ENCODE data around the gene RHCG.

The RHCG gene

DNA sequence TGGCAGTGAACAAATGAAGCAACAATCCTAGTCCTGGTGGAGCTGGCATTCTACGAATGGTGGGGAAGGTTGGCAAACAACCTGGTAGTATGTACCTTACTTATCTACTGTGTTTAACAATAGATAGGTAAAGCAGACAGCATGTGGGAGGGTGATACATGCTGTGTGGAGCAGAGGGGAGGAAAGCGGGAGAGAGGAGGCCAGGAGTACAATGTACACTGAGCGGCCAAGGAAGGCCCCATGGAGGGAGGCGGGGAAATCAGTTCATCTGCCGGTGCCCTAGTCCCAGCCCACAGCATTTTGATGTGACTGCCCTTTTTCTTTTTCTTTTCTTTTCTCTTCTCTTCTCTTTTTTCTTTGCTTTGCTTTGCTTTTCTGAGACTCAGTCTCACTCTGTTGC is 5.3 kb upstream of the RHCG start:
- in situ Hi-C loops (cut with HindIII; ENCODE audit: low pct_ligation_motif_present, low sequenced_read_pairs), result no loop called here
- no peak for DNase-seq
- Histone ChIP-seq H3K27ac (no peak overlapping the region), H3K4me3 (ENCODE audit: low read depth, low read length) (no peak overlapping the region), H3K36me3 (replicated peaks) (no peaks in the 10 kb centered on the region), H3K27me3 (replicated peaks) (no peaks in the 10 kb centered on the region)
- TF ChIP-seq, protein P1, sequence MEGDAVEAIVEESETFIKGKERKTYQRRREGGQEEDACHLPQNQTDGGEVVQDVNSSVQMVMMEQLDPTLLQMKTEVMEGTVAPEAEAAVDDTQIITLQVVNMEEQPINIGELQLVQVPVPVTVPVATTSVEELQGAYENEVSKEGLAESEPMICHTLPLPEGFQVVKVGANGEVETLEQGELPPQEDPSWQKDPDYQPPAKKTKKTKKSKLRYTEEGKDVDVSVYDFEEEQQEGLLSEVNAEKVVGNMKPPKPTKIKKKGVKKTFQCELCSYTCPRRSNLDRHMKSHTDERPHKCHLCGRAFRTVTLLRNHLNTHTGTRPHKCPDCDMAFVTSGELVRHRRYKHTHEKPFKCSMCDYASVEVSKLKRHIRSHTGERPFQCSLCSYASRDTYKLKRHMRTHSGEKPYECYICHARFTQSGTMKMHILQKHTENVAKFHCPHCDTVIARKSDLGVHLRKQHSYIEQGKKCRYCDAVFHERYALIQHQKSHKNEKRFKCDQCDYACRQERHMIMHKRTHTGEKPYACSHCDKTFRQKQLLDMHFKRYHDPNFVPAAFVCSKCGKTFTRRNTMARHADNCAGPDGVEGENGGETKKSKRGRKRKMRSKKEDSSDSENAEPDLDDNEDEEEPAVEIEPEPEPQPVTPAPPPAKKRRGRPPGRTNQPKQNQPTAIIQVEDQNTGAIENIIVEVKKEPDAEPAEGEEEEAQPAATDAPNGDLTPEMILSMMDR (IDR thresholded peaks at IDR 0.05; ENCODE audit: low read depth, low read length, missing control alignments), result no peak

DNA sequence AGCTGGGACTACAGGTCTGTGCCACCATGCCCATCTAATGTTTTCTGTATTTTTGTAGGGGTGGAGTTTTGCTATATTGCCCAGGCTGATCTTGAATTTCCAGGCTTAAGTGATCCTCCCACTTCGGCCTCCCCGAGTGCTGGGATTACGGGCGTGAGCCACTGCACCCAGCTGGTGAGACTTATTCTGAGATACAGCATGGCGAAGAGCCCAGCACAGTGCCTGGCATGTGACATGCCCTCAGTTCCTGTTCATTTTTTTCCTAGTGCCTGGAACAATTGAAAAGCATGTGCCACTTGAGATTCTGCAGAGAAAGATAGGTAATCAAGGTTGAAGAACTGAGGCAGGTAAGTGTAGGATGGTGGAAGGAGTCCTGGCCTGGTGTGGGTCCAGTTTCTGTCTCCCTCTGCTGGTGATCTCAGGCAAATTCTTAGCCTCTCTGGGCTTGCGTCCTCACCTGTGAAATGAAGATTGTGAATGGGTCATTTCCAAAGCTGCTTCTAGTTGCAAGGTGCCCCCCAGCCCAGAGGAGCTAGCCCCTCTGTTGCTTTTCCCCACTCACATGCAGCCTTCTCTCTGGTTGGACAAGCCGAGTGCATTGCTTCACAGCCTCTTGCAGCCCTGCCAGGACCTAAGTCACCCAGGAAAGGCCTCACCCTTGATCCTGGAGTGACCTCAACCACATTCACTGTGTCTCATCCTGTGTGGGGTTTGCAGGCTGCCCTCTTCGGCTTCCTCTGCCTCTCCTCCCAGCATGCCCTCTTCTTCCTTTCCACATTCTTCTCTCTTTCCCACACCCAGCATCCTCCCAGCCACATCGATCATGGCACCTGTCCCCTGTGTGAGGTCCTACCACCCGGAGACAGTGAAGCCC is 4.3 kb upstream of the RHCG start:
- no peak overlapping the region for H3K27ac ChIP-seq
- no peaks in the 10 kb centered on the region for H3K36me3 ChIP-seq (replicated peaks)
- in situ Hi-C loops (cut with HindIII; ENCODE audit: low pct_ligation_motif_present, low sequenced_read_pairs), result no loop called here
- peaks cover 7% of the 10 kb centered on the region for H3K27me3 ChIP-seq (replicated peaks)
- no peak for DNase-seq
- no peak overlapping the region for H3K4me3 ChIP-seq (ENCODE audit: low read depth, low read length)
- TF ChIP-seq, protein P1 (IDR thresholded peaks at IDR 0.05; ENCODE audit: low read depth, low read length, missing control alignments), result peak; percentile 65

DNA sequence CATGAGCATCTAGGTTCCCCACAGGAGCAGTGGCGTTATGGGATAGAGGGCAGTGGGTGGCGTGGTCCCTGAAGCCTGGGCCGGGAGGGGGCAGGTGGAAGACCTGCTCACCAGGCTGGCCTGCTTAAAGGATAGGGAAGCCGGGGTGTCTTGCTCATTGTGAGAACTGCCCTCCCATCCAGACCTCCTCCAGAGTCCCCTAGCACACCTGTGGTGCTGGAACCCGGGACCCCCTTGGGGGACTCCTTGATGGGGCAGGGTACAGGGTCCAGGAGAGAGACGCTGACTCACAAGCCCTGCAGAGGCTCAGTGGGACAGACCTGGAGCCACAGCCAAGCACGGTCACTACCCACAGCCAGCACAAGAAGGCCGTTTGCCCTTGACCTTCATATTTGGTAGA is 2.8 kb upstream of the RHCG start:
- TF ChIP-seq, protein P1 (IDR thresholded peaks at IDR 0.05; ENCODE audit: low read depth, low read length, missing control alignments), result no peak
- Histone ChIP-seq H3K27me3 (replicated peaks) (peaks cover 13% of the 10 kb centered on the region), H3K36me3 (replicated peaks) (no peaks in the 10 kb centered on the region), H3K27ac (no peak overlapping the region), H3K4me3 (ENCODE audit: low read depth, low read length) (no peak overlapping the region)
- in situ Hi-C loops (cut with HindIII; ENCODE audit: low pct_ligation_motif_present, low sequenced_read_pairs), result no loop called here
- no peak for DNase-seq

DNA sequence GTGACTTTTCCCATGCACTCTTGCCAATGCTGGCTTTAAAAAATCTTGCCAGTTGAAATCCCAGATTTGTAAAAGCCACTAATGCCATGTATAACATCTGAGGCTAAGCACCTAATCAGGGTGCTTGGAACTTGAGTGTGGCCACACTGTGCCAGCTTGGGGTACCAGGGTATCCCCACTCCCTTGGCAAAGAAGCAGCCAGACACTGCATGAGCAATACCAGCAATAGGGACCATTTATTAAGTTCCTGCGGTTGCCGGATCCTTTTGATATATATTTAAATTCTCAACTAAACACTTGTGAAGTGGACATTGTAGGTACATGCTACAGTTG is 2.2 kb upstream of the RHCG start:
- DNase-seq, result no peak
- peaks cover 13% of the 10 kb centered on the region for H3K27me3 ChIP-seq (replicated peaks)
- in situ Hi-C loops (cut with HindIII; ENCODE audit: low pct_ligation_motif_present, low sequenced_read_pairs), result no loop called here
- H3K27ac ChIP-seq, result no peak overlapping the region
- no peak overlapping the region for H3K4me3 ChIP-seq (ENCODE audit: low read depth, low read length)
- TF ChIP-seq, protein P1 (IDR thresholded peaks at IDR 0.05; ENCODE audit: low read depth, low read length, missing control alignments), result no peak
- H3K36me3 ChIP-seq (replicated peaks), result no peaks in the 10 kb centered on the region

DNA sequence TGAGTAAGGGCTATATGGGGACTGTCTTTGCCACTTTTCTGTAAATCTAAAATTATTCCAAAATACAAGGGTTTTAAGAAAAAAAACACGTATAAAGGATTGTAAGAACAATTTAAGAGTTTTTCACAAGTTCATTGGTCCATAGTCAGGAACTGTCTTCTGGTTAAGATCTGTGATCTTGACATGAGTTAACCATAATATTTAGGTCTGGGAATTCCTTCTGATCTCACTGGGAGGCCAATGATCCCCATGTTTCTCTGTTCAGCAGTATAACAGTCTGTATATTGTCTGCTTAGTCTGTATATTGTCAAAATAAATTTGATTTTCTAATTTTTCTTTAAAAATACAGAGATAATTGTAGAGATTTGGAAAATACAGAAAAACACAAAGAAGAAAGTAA is 848 bp upstream of the RHCG start:
- no peak for DNase-seq
- H3K36me3 ChIP-seq (replicated peaks), result no peaks in the 10 kb centered on the region
- no peak overlapping the region for H3K4me3 ChIP-seq (ENCODE audit: low read depth, low read length)
- in situ Hi-C loops (cut with HindIII; ENCODE audit: low pct_ligation_motif_present, low sequenced_read_pairs), result no loop called here
- H3K27me3 ChIP-seq (replicated peaks), result peaks cover 13% of the 10 kb centered on the region
- H3K27ac ChIP-seq, result no peak overlapping the region
- TF ChIP-seq, protein P1 (IDR thresholded peaks at IDR 0.05; ENCODE audit: low read depth, low read length, missing control alignments), result no peak
